ENCODE measurements around the gene LTBP1. TPM values are rescaled to one million over a fixed set of nuclear protein-coding genes. Genes with fewer than 3 reads are reported as not detected.

LTBP1 gene
- total and polyA plus RNA-seq, 2 experiments from 2014 or later: 157 to 211 TPM

DNA sequence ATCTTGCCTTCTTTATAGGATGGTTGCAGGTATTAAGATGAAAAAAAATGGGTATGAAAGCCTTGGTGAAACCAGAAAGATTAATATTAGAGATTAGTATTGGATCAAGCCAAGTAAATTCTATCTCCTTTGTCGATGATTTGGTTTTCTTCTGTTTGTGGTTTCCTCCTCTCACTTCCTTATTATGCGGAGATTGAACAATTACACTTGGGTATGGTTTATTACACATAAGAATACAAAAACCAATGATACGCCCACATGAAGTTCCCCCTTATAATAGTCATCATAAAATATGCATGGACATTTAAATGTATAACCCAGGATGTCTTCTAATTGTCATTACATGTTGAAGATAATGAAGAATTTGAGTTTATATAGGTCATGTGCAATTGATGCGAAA lies 4.9 kb downstream of the LTBP1 start:
- Histone ChIP-seq H3K79me2 (ENCODE audit: insufficient read depth) (no peaks in the 10 kb centered on the region), H4K20me1 (ENCODE audit: insufficient read depth) (no peaks in the 10 kb centered on the region), H3K27ac (no peak overlapping the region), H2AFZ (no peak overlapping the region), H3K9ac (no peak overlapping the region), H3K4me2 (ENCODE audit: unreplicated experiment) (no peak overlapping the region), H3K9me3 (ENCODE audit: low read depth) (no peaks in the 10 kb centered on the region), H3K36me3 (ENCODE audit: low read depth) (no peaks in the 10 kb centered on the region), H3K4me1 (ENCODE audit: insufficient read depth) (no peaks in the 10 kb centered on the region), H3F3A (ENCODE audit: insufficient read depth) (no peaks in the 10 kb centered on the region), H3K4me3 (no peak overlapping the region), H3K27me3 (replicated peaks; ENCODE audit: insufficient read depth) (no peaks in the 10 kb centered on the region), H3K9me2 (ENCODE audit: insufficient read depth) (no peaks in the 10 kb centered on the region)
- WGBS, 2 experiments (ENCODE audit: low coverage in 1 of 2, low lambda C conversion rate in 2 of 2, missing lambda C conversion rate in 2 of 2): 93 to 94% methylated on average over 4 of the region's 4 CpGs
- no peak for TF ChIP-seq EZH2phosphoT487 (IDR thresholded peaks at IDR 0.05; ENCODE audit: insufficient read depth, low read depth)
- no peak for TF ChIP-seq EZH2 (IDR thresholded peaks at IDR 0.05; ENCODE audit: insufficient read depth, poor library complexity, severe bottlenecking)
- in situ Hi-C loops (cut with MboI): no loop called here
- no peak for DNase-seq

DNA sequence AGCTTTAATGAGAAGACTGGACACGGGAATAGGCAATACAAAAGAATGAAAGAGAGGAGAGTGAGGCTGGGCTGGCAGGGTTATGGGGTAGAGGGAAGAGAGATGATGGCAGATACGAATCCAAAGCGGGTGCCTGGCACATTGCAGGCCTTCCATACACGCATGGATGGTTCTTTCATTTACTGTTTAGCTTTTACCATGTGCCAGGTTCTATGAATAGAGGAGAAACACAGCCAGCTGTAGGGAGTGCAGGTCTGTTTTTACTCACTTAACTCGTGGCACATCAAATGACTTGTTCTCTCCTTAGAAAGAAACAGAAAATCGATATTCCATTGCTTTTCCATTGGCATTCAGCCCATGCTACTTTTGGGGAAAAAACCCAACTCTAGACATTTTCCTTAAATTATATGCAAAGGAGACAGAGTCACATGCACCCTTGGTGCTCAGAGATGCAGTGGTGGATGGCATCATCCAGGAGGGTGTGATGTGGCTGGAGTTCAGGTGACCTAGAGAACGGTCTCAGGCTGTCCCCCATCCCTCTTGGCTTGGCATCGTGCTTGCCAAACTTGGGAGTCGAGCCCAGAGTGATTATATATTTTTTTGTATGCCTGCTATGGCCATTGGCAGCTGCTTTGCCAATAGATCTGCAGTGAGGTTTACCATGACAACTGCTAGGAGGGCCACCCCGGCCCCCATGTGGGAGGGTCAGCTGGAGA lies 6.2 kb downstream of the LTBP1 start:
- Histone ChIP-seq H3K4me2 (ENCODE audit: unreplicated experiment) (no peak overlapping the region), H3K4me3 (no peak overlapping the region), H3K4me1 (ENCODE audit: insufficient read depth) (no peaks in the 10 kb centered on the region), H3K27me3 (replicated peaks; ENCODE audit: insufficient read depth) (no peaks in the 10 kb centered on the region), H3K79me2 (ENCODE audit: insufficient read depth) (no peaks in the 10 kb centered on the region), H4K20me1 (ENCODE audit: insufficient read depth) (no peaks in the 10 kb centered on the region), H2AFZ (no peak overlapping the region), H3K27ac (no peak overlapping the region), H3K9me3 (ENCODE audit: low read depth) (no peaks in the 10 kb centered on the region), H3F3A (ENCODE audit: insufficient read depth) (no peaks in the 10 kb centered on the region), H3K36me3 (ENCODE audit: low read depth) (no peaks in the 10 kb centered on the region), H3K9ac (no peak overlapping the region), H3K9me2 (ENCODE audit: insufficient read depth) (no peaks in the 10 kb centered on the region)
- no peak for TF ChIP-seq EZH2phosphoT487 (IDR thresholded peaks at IDR 0.05; ENCODE audit: insufficient read depth, low read depth)
- no peak for TF ChIP-seq EZH2 (IDR thresholded peaks at IDR 0.05; ENCODE audit: insufficient read depth, poor library complexity, severe bottlenecking)
- in situ Hi-C loops (cut with MboI): no loop called here
- DNase-seq: no peak
- 47 to 59% methylated on average over 10 of the region's 10 CpGs for WGBS, 2 experiments (ENCODE audit: low coverage in 1 of 2, low lambda C conversion rate in 2 of 2, missing lambda C conversion rate in 2 of 2)

DNA sequence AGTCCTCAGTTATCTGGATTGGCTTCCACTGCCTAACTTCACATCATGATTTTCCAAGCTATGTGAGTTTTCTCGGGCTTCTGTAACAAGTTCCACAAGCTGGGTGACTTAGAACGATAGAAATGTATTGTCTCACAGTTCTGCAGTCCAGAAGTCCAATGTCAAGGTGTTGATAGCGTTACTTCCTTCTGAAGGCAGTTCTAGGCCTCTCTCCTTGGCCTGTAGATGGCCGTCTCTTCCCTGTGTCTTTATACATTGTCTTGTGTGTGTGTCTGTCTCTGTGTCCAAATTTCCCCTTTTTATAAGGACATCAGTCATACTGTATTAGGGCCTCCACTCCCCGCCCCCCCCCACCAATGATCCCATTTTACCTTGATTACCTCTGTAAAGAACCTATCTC lies 7.5 kb downstream of the LTBP1 start:
- H3F3A ChIP-seq (ENCODE audit: insufficient read depth): no peaks in the 10 kb centered on the region
- H4K20me1 ChIP-seq (ENCODE audit: insufficient read depth): no peaks in the 10 kb centered on the region
- H3K27me3 ChIP-seq (replicated peaks; ENCODE audit: insufficient read depth): no peaks in the 10 kb centered on the region
- no peak overlapping the region for H2AFZ ChIP-seq
- H3K36me3 ChIP-seq (ENCODE audit: low read depth): no peaks in the 10 kb centered on the region
- H3K27ac ChIP-seq: no peak overlapping the region
- no peak for TF ChIP-seq EZH2 (IDR thresholded peaks at IDR 0.05; ENCODE audit: insufficient read depth, poor library complexity, severe bottlenecking)
- no peak for TF ChIP-seq EZH2phosphoT487 (IDR thresholded peaks at IDR 0.05; ENCODE audit: insufficient read depth, low read depth)
- H3K79me2 ChIP-seq (ENCODE audit: insufficient read depth): no peaks in the 10 kb centered on the region
- H3K9me2 ChIP-seq (ENCODE audit: insufficient read depth): no peaks in the 10 kb centered on the region
- no peak for DNase-seq
- in situ Hi-C loops (cut with MboI): no loop called here
- no peaks in the 10 kb centered on the region for H3K9me3 ChIP-seq (ENCODE audit: low read depth)
- H3K4me1 ChIP-seq (ENCODE audit: insufficient read depth): no peaks in the 10 kb centered on the region
- H3K9ac ChIP-seq: no peak overlapping the region
- no peak overlapping the region for H3K4me3 ChIP-seq
- 63 to 66% methylated on average over 4 to 5 of the region's 5 CpGs for WGBS, 2 experiments (ENCODE audit: low coverage in 1 of 2, low lambda C conversion rate in 2 of 2, missing lambda C conversion rate in 2 of 2)
- H3K4me2 ChIP-seq (ENCODE audit: unreplicated experiment): no peak overlapping the region

DNA sequence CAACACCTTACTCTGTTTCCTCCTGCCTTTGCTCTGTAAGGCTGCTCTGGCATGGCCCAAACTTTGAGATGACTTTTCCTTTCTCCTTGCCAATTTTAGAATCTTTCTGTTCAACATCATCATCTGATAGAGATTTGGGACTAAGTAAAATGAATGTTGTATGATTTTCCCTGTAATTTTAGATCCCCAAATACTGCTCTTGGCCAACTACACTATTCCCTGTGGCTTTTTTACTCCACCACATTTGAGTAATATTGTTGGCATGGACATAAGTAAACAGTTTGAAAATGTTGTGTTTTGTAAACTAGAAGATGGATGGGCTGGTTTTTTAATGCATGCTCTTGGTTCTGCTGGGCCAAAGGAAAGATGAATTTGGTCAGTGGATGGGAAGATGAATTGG lies 12.1 kb downstream of the LTBP1 start:
- Histone ChIP-seq H3K4me3 (no peak overlapping the region), H3K27me3 (replicated peaks; ENCODE audit: insufficient read depth) (no peaks in the 10 kb centered on the region), H2AFZ (no peak overlapping the region), H3K36me3 (ENCODE audit: low read depth) (no peaks in the 10 kb centered on the region), H3K4me2 (ENCODE audit: unreplicated experiment) (no peak overlapping the region), H3F3A (ENCODE audit: insufficient read depth) (no peaks in the 10 kb centered on the region), H3K79me2 (ENCODE audit: insufficient read depth) (no peaks in the 10 kb centered on the region), H3K9me2 (ENCODE audit: insufficient read depth) (no peaks in the 10 kb centered on the region), H3K9me3 (ENCODE audit: low read depth) (no peaks in the 10 kb centered on the region), H3K4me1 (ENCODE audit: insufficient read depth) (0 out of 2 replicates have a peak, but pooled peaks cover 1% of the 10 kb centered on the region), H3K27ac (no peak overlapping the region), H3K9ac (no peak overlapping the region), H4K20me1 (ENCODE audit: insufficient read depth) (no peaks in the 10 kb centered on the region)
- peak; percentile 2 for DNase-seq
- TF ChIP-seq EZH2 (IDR thresholded peaks at IDR 0.05; ENCODE audit: insufficient read depth, poor library complexity, severe bottlenecking) (no peak), EZH2phosphoT487 (IDR thresholded peaks at IDR 0.05; ENCODE audit: insufficient read depth, low read depth) (no peak)
- in situ Hi-C loops (cut with MboI): no loop called here
